Astrocyte (in vitro differentiated cells and primary cell): Measurements from ENCODE around the gene IPO4. TPM values are rescaled to one million over a fixed set of nuclear protein-coding genes. Genes with fewer than 3 reads are reported as not detected.

Experiments used
- DNase-seq: peaks from one replicate; pipeline ENCODE4 v3.0.0-alpha.2; 2010; ENCODE audit warnings: low read depth
- FAIRE-seq: peaks from 2 replicates; lab custom pipeline; 2011; peaks lifted over from hg19 to GRCh38; lab: Jason Lieb, UNC
- H2AFZ ChIP-seq: 2 replicates; pipeline ENCODE4 v1.6.0; 2012; ENCODE audit warnings: low read depth, low read length, inconsistent platforms
- H3K27ac ChIP-seq: 2 replicates; pipeline ENCODE4 v1.5.1; 2011; ENCODE audit warnings: low read depth, low read length, inconsistent platforms
- H3K27me3 ChIP-seq: 2 replicates; pipeline ENCODE4 v1.6.0; 2011; ENCODE audit warnings: low read length, inconsistent platforms; ENCODE audit not compliant: insufficient read depth
- H3K36me3 ChIP-seq: 2 replicates; pipeline ENCODE4 v1.5.1; 2011; ENCODE audit warnings: low read length, inconsistent platforms; ENCODE audit not compliant: insufficient read depth
- H3K4me1 ChIP-seq: 2 replicates; pipeline ENCODE4 v1.5.1; 2011; ENCODE audit warnings: low read length, inconsistent platforms; ENCODE audit not compliant: insufficient read depth
- H3K4me2 ChIP-seq: 2 replicates; pipeline ENCODE4 v1.6.0; 2012; ENCODE audit warnings: low read length, inconsistent platforms
- H3K4me3 ChIP-seq: 2 replicates; pipeline ENCODE4 v1.5.1; 2011; ENCODE audit warnings: low read depth, mild to moderate bottlenecking, low read length, inconsistent platforms; ENCODE audit not compliant: insufficient read depth
- H3K79me2 ChIP-seq: 2 replicates; pipeline ENCODE4 v1.6.0; 2012; ENCODE audit warnings: mild to moderate bottlenecking, low read length, inconsistent platforms; ENCODE audit not compliant: insufficient read depth
- H3K9ac ChIP-seq: 2 replicates; pipeline ENCODE4 v1.6.0; 2012; ENCODE audit warnings: mild to moderate bottlenecking, low read length, inconsistent platforms
- H3K9me3 ChIP-seq: 2 replicates; pipeline ENCODE4 v1.5.1; 2012; ENCODE audit warnings: low read depth, mild to moderate bottlenecking, low read length, inconsistent platforms; ENCODE audit not compliant: insufficient read depth
- H4K20me1 ChIP-seq: 2 replicates; pipeline ENCODE4 v1.6.0; 2012; ENCODE audit warnings: low read length, inconsistent platforms; ENCODE audit not compliant: insufficient read depth
- H3K27ac Mint-ChIP-seq: one replicate; pipeline ENCODE4 v1.8.0; 2021; ENCODE audit warnings: mild to moderate bottlenecking, mixed read lengths; ENCODE audit not compliant: unreplicated experiment
- H3K27me3 Mint-ChIP-seq: one replicate; pipeline ENCODE4 v1.8.0; 2021; ENCODE audit warnings: low read depth, mixed read lengths; ENCODE audit not compliant: unreplicated experiment
- H3K36me3 Mint-ChIP-seq: one replicate; pipeline ENCODE4 v1.8.0; 2021; ENCODE audit warnings: low read depth, mixed read lengths; ENCODE audit not compliant: unreplicated experiment
- H3K4me1 Mint-ChIP-seq: one replicate; pipeline ENCODE4 v1.8.0; 2021; ENCODE audit warnings: low read depth, mixed read lengths; ENCODE audit not compliant: unreplicated experiment
- H3K4me3 Mint-ChIP-seq: one replicate; pipeline ENCODE4 v1.8.0; 2021; ENCODE audit warnings: mild to moderate bottlenecking, moderate library complexity, mixed read lengths; ENCODE audit not compliant: unreplicated experiment
- H3K9me3 Mint-ChIP-seq: one replicate; pipeline ENCODE4 v1.8.0; 2021; ENCODE audit warnings: mild to moderate bottlenecking, mixed read lengths; ENCODE audit not compliant: unreplicated experiment
- CTCF ChIP-seq: IDR thresholded peaks from 2 replicates; pipeline ENCODE4 v1.5.1; 2011; ENCODE audit warnings: low read depth, mild to moderate bottlenecking, inconsistent platforms, low read length, moderate library complexity; ENCODE audit not compliant: insufficient read depth
- EZH2 ChIP-seq: IDR thresholded peaks from 2 replicates; pipeline ENCODE4 v1.6.1; 2012; ENCODE audit warnings: mild to moderate bottlenecking, low read length, inconsistent platforms; ENCODE audit not compliant: insufficient read depth
- microRNA-seq: library from miRNA; unstranded; fragments of <30 nt; microRNA quantifications from one replicate; pipeline ENCODE4 v1.2.0, GENCODE V29; 2020
- total RNA-seq: library from RNA; stranded (reverse); gene quantifications from 2 replicates; pipeline ENCODE4 v1.2.1, GENCODE V29; 2021

The IPO4 gene
- total RNA-seq, 1 donor from 2014 or later = 46.1 TPM

GRCh38 chr14:24130380-24130716 is 58.3 kb downstream of the IPO4 start, which contains the start of gene FITM1:
Gene FITM1 (plus strand): TSS chr14:24130659. CDS start chr14:24131564, 905 bp downstream.
- Mint-ChIP-seq H3K27me3 (peaks cover 8% of the 10 kb centered on the region), H3K4me1 (peaks cover 2% of the 10 kb centered on the region), H3K4me3 (no peak within 1 kb of the TSS), H3K36me3 (no peaks in the 10 kb centered on the region), H3K27ac (no peak within 1 kb of the TSS), H3K9me3 (no peaks in the 10 kb centered on the region)
- no peak within 1 kb of the TSS for H3K9ac ChIP-seq
- H3K79me2 ChIP-seq = no peaks in the 10 kb centered on the region
- no peak for FAIRE-seq
- no peaks in the 10 kb centered on the region for H4K20me1 ChIP-seq
- no peak within 1 kb of the TSS for H3K4me3 ChIP-seq
- no peaks in the 10 kb centered on the region for H3K36me3 ChIP-seq
- H3K27ac ChIP-seq = no peak within 1 kb of the TSS
- TF ChIP-seq EZH2 = no peak
- no peak for TF ChIP-seq CTCF
- no peaks in the 10 kb centered on the region for H3K27me3 ChIP-seq
- no peak within 1 kb of the TSS for H2AFZ ChIP-seq
- peaks cover 2% of the 10 kb centered on the region for H3K4me1 ChIP-seq
- H3K9me3 ChIP-seq = no peaks in the 10 kb centered on the region
- H3K4me2 ChIP-seq = no peak within 1 kb of the TSS
- DNase-seq = no peak

Small RNA genes within 50 kb of the gene (microRNA-seq; reads per million reads assigned to microRNA genes)
- gene MIR7703 = not detected

Other genes with a start within 250 kb of the IPO4 start
- gene DHRS4, start 235.0 kb downstream of the IPO4 start, total RNA-seq = 14.2 and 18.4 TPM in 2 replicates
- gene DHRS4L2, start 199.9 kb downstream of the IPO4 start, total RNA-seq = 13.4 and 15.8 TPM in 2 replicates
- 0.34 and 0.38 TPM in 2 replicates for gene CARMIL3, start 136.8 kb downstream of the IPO4 start, total RNA-seq
- not detected in 2 replicates for gene CPNE6, start 117.3 kb downstream of the IPO4 start, total RNA-seq
- gene PCK2, start 94.5 kb downstream of the IPO4 start, total RNA-seq = 73.8 and 101 TPM in 2 replicates
- 26.9 and 27.1 TPM in 2 replicates for gene DCAF11, start 74.0 kb downstream of the IPO4 start, total RNA-seq
- 0.48 and 0.70 TPM in 2 replicates for gene NRL, start 73.9 kb downstream of the IPO4 start, total RNA-seq
- 0.25 TPM in 1 of 2 replicates, not detected in the other for gene FITM1, start 58.2 kb downstream of the IPO4 start, total RNA-seq
- gene PSME1, start 52.6 kb downstream of the IPO4 start, total RNA-seq = 116 and 122 TPM in 2 replicates
- 16.7 and 18.5 TPM in 2 replicates for gene EMC9, start 47.2 kb downstream of the IPO4 start, total RNA-seq
- gene PSME2, start 42.2 kb downstream of the IPO4 start, total RNA-seq = 173 TPM in 2 replicates
- 59.0 and 69.8 TPM in 2 replicates for gene RNF31, start 41.3 kb downstream of the IPO4 start, total RNA-seq
- gene IRF9, start 27.6 kb downstream of the IPO4 start, total RNA-seq = 76.0 and 89.4 TPM in 2 replicates
- gene REC8, start 16.7 kb downstream of the IPO4 start, total RNA-seq = 33.5 and 46.4 TPM in 2 replicates
- 59.3 and 62.9 TPM in 2 replicates for gene TM9SF1, start 6.6 kb upstream of the IPO4 start, total RNA-seq
- gene TSSK4, start 16.9 kb upstream of the IPO4 start, total RNA-seq = 0.22 and 0.34 TPM in 2 replicates
- 26.7 and 32.2 TPM in 2 replicates for gene CHMP4A, start 24.7 kb upstream of the IPO4 start, total RNA-seq
- gene MDP1, start 27.2 kb upstream of the IPO4 start, total RNA-seq = 8.9 and 9.9 TPM in 2 replicates
- gene NEDD8, start 43.6 kb upstream of the IPO4 start, total RNA-seq = 233 and 251 TPM in 2 replicates
- 55.5 and 66.5 TPM in 2 replicates for gene GMPR2, start 44.1 kb upstream of the IPO4 start, total RNA-seq
- 33.0 and 36.2 TPM in 2 replicates for gene TINF2, start 53.8 kb upstream of the IPO4 start, total RNA-seq
- 3.8 and 4.8 TPM in 2 replicates for gene TGM1, start 74.4 kb upstream of the IPO4 start, total RNA-seq
- gene RABGGTA, start 82.8 kb upstream of the IPO4 start, total RNA-seq = 26.6 and 27.3 TPM in 2 replicates
- gene DHRS1, start 111.0 kb upstream of the IPO4 start, total RNA-seq = 26.5 and 30.3 TPM in 2 replicates
- 22.9 and 23.5 TPM in 2 replicates for gene NOP9, start 111.0 kb upstream of the IPO4 start, total RNA-seq
- not detected in 2 replicates for gene CIDEB, start 119.2 kb upstream of the IPO4 start, total RNA-seq
- gene LTB4R2, start 121.3 kb upstream of the IPO4 start, total RNA-seq = 7.8 and 9.3 TPM in 2 replicates
- 5.5 TPM in 2 replicates for gene LTB4R, start 122.7 kb upstream of the IPO4 start, total RNA-seq
- 0.32 and 0.67 TPM in 2 replicates for gene ADCY4, start 146.3 kb upstream of the IPO4 start, total RNA-seq
- 0.58 and 0.95 TPM in 2 replicates for gene RIPK3, start 151.2 kb upstream of the IPO4 start, total RNA-seq
- gene NFATC4, start 179.4 kb upstream of the IPO4 start, total RNA-seq = 61.9 and 73.9 TPM in 2 replicates
- gene NYNRIN, start 210.2 kb upstream of the IPO4 start, total RNA-seq = 25.4 and 32.0 TPM in 2 replicates
- 3.9 and 5.4 TPM in 2 replicates for gene CBLN3, start 240.9 kb upstream of the IPO4 start, total RNA-seq
- gene KHNYN, start 241.1 kb upstream of the IPO4 start, total RNA-seq = 45.5 and 50.5 TPM in 2 replicates